GM18502 (cell line): Measurements from ENCODE around the gene KIF16B.
"Not testable (repeated sequence)": the region's sequence is repeated elsewhere in the genome, so short reads cannot be mapped to it uniquely, and the experiment has no call there.

Source experiments
- ATAC-seq: cut with Tn5 transposase; IDR thresholded peaks from one replicate; pipeline ENCODE4 v1.9.1; 2021; ENCODE audit warnings: mild to moderate bottlenecking; ENCODE audit not compliant: unreplicated experiment, poor library complexity

The KIF16B gene

GRCh38 chr20:16573001-16573965 lies at the start of gene KIF16B:
TSS of gene KIF16B (minus strand) at chr20:16573448. CDS start at chr20:16573275, 173 bp downstream.
- peak; percentile 84 for ATAC-seq

- ATAC-seq: no peak
These were observed 49.3 kb upstream of the KIF16B start for GRCh38 chr20:16622501-16622900.

- ATAC-seq: no peak
These were observed 48.3 kb upstream of the KIF16B start for GRCh38 chr20:16621435-16622141.

GRCh38 chr20:16620961-16621360 lies 47.7 kb upstream of the KIF16B start:
- ATAC-seq: no peak

- no peak for ATAC-seq
These were observed 46.7 kb upstream of the KIF16B start for GRCh38 chr20:16619953-16620352.

GRCh38 chr20:16617056-16617455 lies 43.8 kb upstream of the KIF16B start:
- no peak for ATAC-seq

GRCh38 chr20:16616317-16616716 lies 43.1 kb upstream of the KIF16B start:
- ATAC-seq: no peak

- ATAC-seq: no peak
These were observed 42.0 kb upstream of the KIF16B start for GRCh38 chr20:16615199-16615598.

GRCh38 chr20:16613954-16614353 lies 40.7 kb upstream of the KIF16B start:
- no peak for ATAC-seq

- ATAC-seq: no peak
These were observed 39.5 kb upstream of the KIF16B start for GRCh38 chr20:16612706-16613105.

GRCh38 chr20:16611817-16612216 lies 38.6 kb upstream of the KIF16B start:
- ATAC-seq: no peak

GRCh38 chr20:16609066-16609465 lies 35.8 kb upstream of the KIF16B start:
- no peak for ATAC-seq

- ATAC-seq: no peak
These were observed 35.0 kb upstream of the KIF16B start for GRCh38 chr20:16608277-16608650.

GRCh38 chr20:16607364-16608276 lies 34.4 kb upstream of the KIF16B start:
- no peak for ATAC-seq

- no peak for ATAC-seq
These were observed 33.3 kb upstream of the KIF16B start for GRCh38 chr20:16606468-16607070.

GRCh38 chr20:16601047-16601446 lies 27.8 kb upstream of the KIF16B start:
- ATAC-seq: no peak

GRCh38 chr20:16599257-16599656 lies 26.0 kb upstream of the KIF16B start:
- ATAC-seq: no peak

GRCh38 chr20:16596991-16597390 lies 23.7 kb upstream of the KIF16B start:
- ATAC-seq: no peak

- not testable (repeated sequence) for ATAC-seq
These were observed 23.2 kb upstream of the KIF16B start for GRCh38 chr20:16596404-16596803.

- no peak for ATAC-seq
These were observed 22.1 kb upstream of the KIF16B start for GRCh38 chr20:16595376-16595775.
